H9 (cell line): ENCODE results near the gene OR6B1. TPM values are rescaled to one million over a fixed set of nuclear protein-coding genes. Genes with fewer than 3 reads are reported as not detected.

Experiments used
- DNase-seq: peaks from one replicate; pipeline ENCODE4 v3.0.0-alpha.2; 2017
- H2AFZ ChIP-seq: one replicate; pipeline ENCODE4 v1.6.1; 2013; ENCODE audit warnings: mild to moderate bottlenecking, low read length, control low read depth, moderate library complexity
- H2AK5ac ChIP-seq: 2 replicates; pipeline ENCODE4 v1.6.1; 2013; ENCODE audit warnings: low read length, control low read depth, mixed read lengths; ENCODE audit not compliant: insufficient read length
- H2BK120ac ChIP-seq: one replicate; pipeline ENCODE4 v1.6.1; 2013; ENCODE audit warnings: low read depth, mild to moderate bottlenecking, low read length, control low read depth, inconsistent platforms; ENCODE audit not compliant: poor library complexity, severe bottlenecking
- H2BK12ac ChIP-seq: 2 replicates; pipeline ENCODE4 v1.6.1; 2013; ENCODE audit warnings: low read length, control low read depth, mixed read lengths, low read depth; ENCODE audit not compliant: insufficient read length
- H2BK15ac ChIP-seq: 2 replicates; pipeline ENCODE4 v1.6.1; 2013; ENCODE audit warnings: low read depth, low read length, control low read depth
- H2BK20ac ChIP-seq: one replicate; pipeline ENCODE4 v1.6.1; 2013; ENCODE audit warnings: low read depth, mild to moderate bottlenecking, low read length, control low read depth, inconsistent platforms; ENCODE audit not compliant: poor library complexity, severe bottlenecking
- H2BK5ac ChIP-seq: 2 replicates; pipeline ENCODE4 v1.6.1; 2013; ENCODE audit warnings: low read length, control low read depth, mixed read lengths; ENCODE audit not compliant: insufficient read length
- H3K14ac ChIP-seq: 2 replicates; pipeline ENCODE4 v1.6.1; 2013; ENCODE audit warnings: low read length, control low read depth; ENCODE audit not compliant: insufficient read depth
- H3K18ac ChIP-seq: 2 replicates; pipeline ENCODE4 v1.6.1; 2013; ENCODE audit warnings: low read depth, mild to moderate bottlenecking, mixed read lengths, low read length, control low read depth; ENCODE audit not compliant: insufficient read length
- H3K23ac ChIP-seq: 2 replicates; pipeline ENCODE4 v1.6.1; 2013; ENCODE audit warnings: low read length, control low read depth, mixed read lengths, low read depth; ENCODE audit not compliant: insufficient read length
- H3K23me2 ChIP-seq: 2 replicates; pipeline ENCODE4 v1.6.1; 2013; ENCODE audit warnings: low read depth, mild to moderate bottlenecking, mixed read lengths, low read length, control low read depth; ENCODE audit not compliant: insufficient read length, poor library complexity, severe bottlenecking
- H3K27ac ChIP-seq: 2 replicates; pipeline ENCODE4 v1.5.1; 2013; ENCODE audit warnings: low read length, control low read depth, mixed read lengths, low read depth; ENCODE audit not compliant: insufficient read length
- H3K27me3 ChIP-seq: 2 replicates; pipeline ENCODE4 v1.6.1; 2013; ENCODE audit warnings: low read length, control low read depth, inconsistent platforms; ENCODE audit not compliant: insufficient read depth
- H3K4ac ChIP-seq: 2 replicates; pipeline ENCODE4 v1.6.1; 2013; ENCODE audit warnings: low read depth, mild to moderate bottlenecking, control low read depth, inconsistent platforms, low read length, moderate library complexity
- H3K4me1 ChIP-seq: 2 replicates; pipeline ENCODE4 v1.6.1; 2013; ENCODE audit warnings: low read length, control low read depth, inconsistent platforms; ENCODE audit not compliant: insufficient read depth
- H3K4me2 ChIP-seq: 2 replicates; pipeline ENCODE4 v1.6.1; 2013; ENCODE audit warnings: low read length, control low read depth, mixed read lengths; ENCODE audit not compliant: insufficient read length, insufficient read depth
- H3K56ac ChIP-seq: 2 replicates; pipeline ENCODE4 v1.6.1; 2013; ENCODE audit warnings: low read depth, mild to moderate bottlenecking, mixed read lengths, low read length, control low read depth; ENCODE audit not compliant: insufficient read length
- H3K79me1 ChIP-seq: 2 replicates; pipeline ENCODE4 v1.6.1; 2013; ENCODE audit warnings: low read depth, mild to moderate bottlenecking, moderate library complexity, low read length, control low read depth, inconsistent platforms; ENCODE audit not compliant: insufficient read depth, poor library complexity, severe bottlenecking
- H3K79me2 ChIP-seq: 2 replicates; pipeline ENCODE4 v1.6.1; 2013; ENCODE audit warnings: low read length, control low read depth, inconsistent platforms; ENCODE audit not compliant: insufficient read depth
- H3K9ac ChIP-seq: 2 replicates; pipeline ENCODE4 v1.6.1; 2013; ENCODE audit warnings: low read length, control low read depth, mixed read lengths; ENCODE audit not compliant: insufficient read length; ENCODE audit errors: extremely low read depth
- H3K9me3 ChIP-seq: one replicate; pipeline ENCODE4 v1.6.1; 2013; ENCODE audit warnings: low read depth, low read length, inconsistent platforms; ENCODE audit not compliant: control insufficient read depth
- H3T11ph ChIP-seq: one replicate; pipeline ENCODE4 v1.6.1; 2013; ENCODE audit warnings: mild to moderate bottlenecking, low read length, control low read depth, inconsistent platforms
- H4K20me1 ChIP-seq: one replicate; pipeline ENCODE4 v1.6.1; 2013; ENCODE audit not compliant: control insufficient read depth, insufficient read length, insufficient read depth
- H4K5ac ChIP-seq: 2 replicates; pipeline ENCODE4 v1.6.1; 2013; ENCODE audit warnings: low read depth, mild to moderate bottlenecking, mixed read lengths, low read length, control low read depth; ENCODE audit not compliant: insufficient read length
- H4K8ac ChIP-seq: replicated peaks from 2 replicates; pipeline ENCODE4 v1.6.1; 2013; ENCODE audit warnings: low read length, control low read depth, mixed read lengths, low read depth; ENCODE audit not compliant: insufficient read length
- H4K91ac ChIP-seq: 2 replicates; pipeline ENCODE4 v1.6.1; 2013; ENCODE audit warnings: low read depth, mild to moderate bottlenecking, moderate library complexity, mixed read lengths, low read length, control low read depth; ENCODE audit not compliant: insufficient read length
- H3K27ac Mint-ChIP-seq, 3 experiments: 2 replicates in 2 of 3; 3 replicates in 1 of 3; pipeline ENCODE4 v1.8.0; 2020 to 2021; ENCODE audit warnings: mixed read lengths in 3 of 3, mild to moderate bottlenecking in 1 of 3, moderate library complexity in 1 of 3
- H3K27me3 Mint-ChIP-seq: 2 replicates; pipeline ENCODE4 v1.8.0; 2021; ENCODE audit warnings: low read depth, mild to moderate bottlenecking, moderate library complexity, mixed read lengths
- H3K36me3 Mint-ChIP-seq, 3 experiments: 2 replicates in 2 of 3; 3 replicates in 1 of 3; pipeline ENCODE4 v1.8.0; 2020 to 2021; ENCODE audit warnings: low read depth in 3 of 3, mixed read lengths in 3 of 3; ENCODE audit not compliant: insufficient read depth in 1 of 3
- H3K4me1 Mint-ChIP-seq, 2 experiments: 2 replicates each; pipeline ENCODE4 v1.8.0; 2020; ENCODE audit warnings: mixed read lengths in 2 of 2
- H3K4me3 Mint-ChIP-seq, 2 experiments: 2 replicates in 1 of 2; 3 replicates in 1 of 2; pipeline ENCODE4 v1.8.0; 2020 to 2021; ENCODE audit warnings: mild to moderate bottlenecking in 2 of 2, mixed read lengths in 2 of 2, moderate library complexity in 1 of 2
- H3K9me3 Mint-ChIP-seq, 2 experiments: 2 replicates in 1 of 2; 3 replicates in 1 of 2; pipeline ENCODE4 v1.8.0; 2020; ENCODE audit warnings: mild to moderate bottlenecking in 2 of 2, mixed read lengths in 2 of 2, moderate library complexity in 1 of 2
- WGBS: extraction: QIAGEN DNeasy Blood & Tissue Kit; methylation state at CpG from one replicate; pipeline ENCODE4 v1.1.7; 2013; ENCODE audit warnings: missing lambda C conversion rate, low lambda C conversion rate, mixed read lengths; ENCODE audit not compliant: insufficient read length; ENCODE audit errors: extremely low coverage; 5-methylcytosine and 5-hydroxymethylcytosine counted together
- total RNA-seq: library from RNA; stranded (reverse); gene quantifications from 2 replicates; pipeline ENCODE4 v1.2.1, GENCODE V29; 2021
- TF ChIP-seq, protein P1 (sequence below): fragments of 200-600 bp; sonication (generic); conservative IDR thresholded peaks from 3 replicates; pipeline ENCODE4 v1.8.0; 2021; ENCODE audit warnings: antibody characterized with exemption, mild to moderate bottlenecking

Gene OR6B1
- total RNA-seq, 1 experiment from 2014 or later, result not detected

DNA sequence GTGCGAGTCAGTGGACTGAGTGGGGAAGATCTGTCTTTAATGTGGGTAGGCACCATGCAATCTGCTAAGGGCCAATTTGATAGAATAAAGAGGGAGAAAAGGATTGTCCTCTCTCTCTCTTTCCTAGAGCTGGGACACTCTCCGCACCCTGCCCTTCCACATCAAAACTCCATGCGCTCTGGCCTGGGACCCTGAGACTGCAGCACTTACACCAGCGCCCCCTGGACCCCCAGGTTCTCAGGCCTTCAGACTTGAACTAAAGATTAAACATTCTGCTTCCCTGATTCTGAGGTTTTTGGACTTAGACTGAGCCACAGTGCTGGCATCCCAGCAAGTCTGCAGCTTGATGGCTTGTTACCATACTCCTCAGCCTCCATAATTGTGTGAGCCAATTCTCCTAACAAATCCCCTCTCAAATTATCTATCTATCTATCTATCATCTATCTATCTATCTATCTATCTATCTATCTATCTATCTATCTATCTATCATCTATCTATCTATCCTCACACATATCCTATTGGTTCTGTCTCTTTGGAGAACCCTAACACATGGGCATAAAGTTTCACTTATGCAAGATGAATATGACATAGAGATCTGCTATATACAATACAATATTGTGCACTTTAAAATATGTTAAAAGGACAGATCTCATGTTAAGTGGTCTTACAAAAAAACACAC, 26.2 kb downstream of the OR6B1 start:
- no peak overlapping the region for H2AFZ ChIP-seq
- no peak overlapping the region for H3K18ac ChIP-seq
- H3K23me2 ChIP-seq, result no peaks in the 10 kb centered on the region
- no peak overlapping the region for H3K4me2 ChIP-seq
- no peak overlapping the region for H2AK5ac ChIP-seq
- no peak overlapping the region for H2BK15ac ChIP-seq
- no peaks in the 10 kb centered on the region for H3K9me3 Mint-ChIP-seq
- H3K4me1 ChIP-seq, result no peaks in the 10 kb centered on the region
- no peak overlapping the region for H4K91ac ChIP-seq
- H3K23ac ChIP-seq, result no peak overlapping the region
- H3K56ac ChIP-seq, result no peak overlapping the region
- H4K5ac ChIP-seq, result no peak overlapping the region
- H3K14ac ChIP-seq, result no peak overlapping the region
- H3K9me3 ChIP-seq, result no peaks in the 10 kb centered on the region
- H3K4ac ChIP-seq, result no peak overlapping the region
- H3K9ac ChIP-seq, result no peak overlapping the region
- H4K20me1 ChIP-seq, result no peaks in the 10 kb centered on the region
- H3K4me1 Mint-ChIP-seq, result peaks cover 4 to 6% of the 10 kb centered on the region in 2 experiments; a peak in 3 of 4 replicates
- H4K8ac ChIP-seq, result no peak overlapping the region
- no peak overlapping the region for H3T11ph ChIP-seq
- no peaks in the 10 kb centered on the region for H3K79me2 ChIP-seq
- H3K27ac ChIP-seq, result no peak overlapping the region
- WGBS, result no CpG with 5 or more reads among the region's 4 CpGs
- TF ChIP-seq, protein P1, sequence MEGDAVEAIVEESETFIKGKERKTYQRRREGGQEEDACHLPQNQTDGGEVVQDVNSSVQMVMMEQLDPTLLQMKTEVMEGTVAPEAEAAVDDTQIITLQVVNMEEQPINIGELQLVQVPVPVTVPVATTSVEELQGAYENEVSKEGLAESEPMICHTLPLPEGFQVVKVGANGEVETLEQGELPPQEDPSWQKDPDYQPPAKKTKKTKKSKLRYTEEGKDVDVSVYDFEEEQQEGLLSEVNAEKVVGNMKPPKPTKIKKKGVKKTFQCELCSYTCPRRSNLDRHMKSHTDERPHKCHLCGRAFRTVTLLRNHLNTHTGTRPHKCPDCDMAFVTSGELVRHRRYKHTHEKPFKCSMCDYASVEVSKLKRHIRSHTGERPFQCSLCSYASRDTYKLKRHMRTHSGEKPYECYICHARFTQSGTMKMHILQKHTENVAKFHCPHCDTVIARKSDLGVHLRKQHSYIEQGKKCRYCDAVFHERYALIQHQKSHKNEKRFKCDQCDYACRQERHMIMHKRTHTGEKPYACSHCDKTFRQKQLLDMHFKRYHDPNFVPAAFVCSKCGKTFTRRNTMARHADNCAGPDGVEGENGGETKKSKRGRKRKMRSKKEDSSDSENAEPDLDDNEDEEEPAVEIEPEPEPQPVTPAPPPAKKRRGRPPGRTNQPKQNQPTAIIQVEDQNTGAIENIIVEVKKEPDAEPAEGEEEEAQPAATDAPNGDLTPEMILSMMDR, result peak; percentile 26; the same call in 1 of the 3 replicates
- H2BK5ac ChIP-seq, result no peak overlapping the region
- DNase-seq, result peak; percentile 32
- no peak overlapping the region for H3K27ac Mint-ChIP-seq
- no peak overlapping the region for H2BK12ac ChIP-seq
- H2BK120ac ChIP-seq, result no peak overlapping the region
- H3K27me3 ChIP-seq, result no peaks in the 10 kb centered on the region
- no peak overlapping the region for H3K4me3 Mint-ChIP-seq
- H3K36me3 Mint-ChIP-seq, result no peaks in the 10 kb centered on the region
- H3K27me3 Mint-ChIP-seq, result no peaks in the 10 kb centered on the region
- H2BK20ac ChIP-seq, result no peak overlapping the region
- no peaks in the 10 kb centered on the region for H3K79me1 ChIP-seq
